GM10248 (cell line): ENCODE data around the gene TTLL6.

Source experiments
- CTCF ChIA-PET: fragments of 300-600 bp; sonication (Branson Sonifier 250); formaldehyde crosslinking; extraction: SDS; loops from one replicate; lab custom pipeline; 2021; ENCODE audit warnings: antibody characterized with exemption; lab: Yijun Ruan, JAX
- POLR2A ChIA-PET: fragments of 350-650 bp; sonication (Branson Sonifier 250); formaldehyde crosslinking; extraction: SDS; loops from one replicate; lab custom pipeline; 2020; ENCODE audit warnings: antibody characterized with exemption; lab: Yijun Ruan, JAX
- DNase-seq: peaks from one replicate; pipeline ENCODE4 v3.0.0; 2012; ENCODE audit errors: extremely low spot score
- CTCF ChIP-seq: IDR thresholded peaks from 2 replicates; pipeline ENCODE4 v1.5.1; 2012; ENCODE audit warnings: mild to moderate bottlenecking, low read depth; ENCODE audit errors: extremely low read depth, missing control alignments, control extremely low read depth

TTLL6 gene

GRCh38 chr17:48759288-48759687 is 57.7 kb downstream of the TTLL6 start:
- POLR2A ChIA-PET: no interaction called here

GRCh38 chr17:48757524-48757961 is 59.5 kb downstream of the TTLL6 start:
- no peak for DNase-seq
- ChIA-PET CTCF (interaction anchor here (0.9 to 1.4 kb wide), 4 partner anchors 25 to 127 kb away, joined by 3 to 4 read pairs (median 4); no protein-coding TSS in a partner anchor), POLR2A (no interaction called here)
- no peak for TF ChIP-seq CTCF

More at GRCh38 chr17:48759288-48759687, 57.7 kb downstream of the TTLL6 start:
- TF ChIP-seq CTCF: no peak
- DNase-seq: no peak
- CTCF ChIA-PET: interaction anchor here (1.4 kb wide), 1 partner anchor 125 kb away, joined by 3 read pairs; no protein-coding TSS in a partner anchor

- ChIA-PET CTCF (interaction anchor here (1.1 to 1.7 kb wide), 4 partner anchors 12 to 85 kb away, joined by 3 to 5 read pairs (median 4); no protein-coding TSS in a partner anchor), POLR2A (no interaction called here)
- TF ChIP-seq CTCF: no peak
- DNase-seq: no peak
Observed at GRCh38 chr17:48756830-48757251, 60.2 kb downstream of the TTLL6 start.

GRCh38 chr17:48755356-48755755 is 61.7 kb downstream of the TTLL6 start:
- TF ChIP-seq CTCF: no peak
- DNase-seq: no peak

GRCh38 chr17:48754500-48755261 is 62.3 kb downstream of the TTLL6 start:
- POLR2A ChIA-PET: no interaction called here
- no peak for DNase-seq
- no peak for TF ChIP-seq CTCF
- CTCF ChIA-PET: interaction anchor here (1.3 to 1.5 kb wide), 2 partner anchors 9 to 31 kb away, joined by 3 to 4 read pairs; partner anchors contain the start of gene PRAC2

More at GRCh38 chr17:48755356-48755755, 61.7 kb downstream of the TTLL6 start:
- ChIA-PET CTCF (interaction anchor here (1.3 to 1.7 kb wide), 5 partner anchors 10 to 84 kb away, joined by 3 to 5 read pairs (median 4); partner anchors contain the start of gene PRAC2), POLR2A (no interaction called here)

GRCh38 chr17:48753794-48754499 is 63.1 kb downstream of the TTLL6 start:
- ChIA-PET CTCF (interaction anchor here (0.8 to 1.5 kb wide), 2 partner anchors 9 to 30 kb away, joined by 3 read pairs; no protein-coding TSS in a partner anchor), POLR2A (no interaction called here)
- DNase-seq: no peak
- TF ChIP-seq CTCF: no peak
